ENCODE results near the gene NECTIN4.
A peak's percentile ranks its signal among the peaks of the same experiment; 100 is the strongest.
"Not testable (repeated sequence)": the region's sequence is repeated elsewhere in the genome, so short reads cannot be mapped to it uniquely, and the experiment has no call there.

NECTIN4 gene

GRCh38 chr1:161121834-161122233, 32.5 kb upstream of the NECTIN4 start:
- peaks cover 11% of the 10 kb centered on the region for H3K4me1 ChIP-seq (ENCODE audit: control insufficient read depth, insufficient read depth, low read length)
- H3K4me3 ChIP-seq (ENCODE audit: low read depth, low read length): no peak overlapping the region
- no peaks in the 10 kb centered on the region for H3K9me3 ChIP-seq (ENCODE audit: control insufficient read depth, insufficient read depth, low read length)
- peaks cover 32% of the 10 kb centered on the region for H3K36me3 ChIP-seq (ENCODE audit: control insufficient read depth, insufficient read depth, low read length)
- H3K9ac ChIP-seq (ENCODE audit: low read depth, low read length): no peak overlapping the region
- H3K27me3 ChIP-seq (ENCODE audit: control insufficient read depth, insufficient read depth, low read length): no peaks in the 10 kb centered on the region

GRCh38 chr1:161121042-161121650, 31.8 kb upstream of the NECTIN4 start:
- Histone ChIP-seq H3K4me3 (ENCODE audit: low read depth, low read length) (no peak overlapping the region), H3K9ac (ENCODE audit: low read depth, low read length) (no peak overlapping the region), H3K36me3 (ENCODE audit: control insufficient read depth, insufficient read depth, low read length) (peaks cover 32% of the 10 kb centered on the region), H3K9me3 (ENCODE audit: control insufficient read depth, insufficient read depth, low read length) (no peaks in the 10 kb centered on the region), H3K4me1 (ENCODE audit: control insufficient read depth, insufficient read depth, low read length) (peaks cover 11% of the 10 kb centered on the region), H3K27me3 (ENCODE audit: control insufficient read depth, insufficient read depth, low read length) (no peaks in the 10 kb centered on the region)

GRCh38 chr1:161119092-161119903, 29.9 kb upstream of the NECTIN4 start:
- H3K9me3 ChIP-seq (ENCODE audit: control insufficient read depth, insufficient read depth, low read length): no peaks in the 10 kb centered on the region
- H3K27me3 ChIP-seq (ENCODE audit: control insufficient read depth, insufficient read depth, low read length): no peaks in the 10 kb centered on the region
- H3K36me3 ChIP-seq (ENCODE audit: control insufficient read depth, insufficient read depth, low read length): peaks cover 31% of the 10 kb centered on the region
- H3K4me3 ChIP-seq (ENCODE audit: low read depth, low read length): peak overlapping the region; percentile 100
- no peak overlapping the region for H3K9ac ChIP-seq (ENCODE audit: low read depth, low read length)
- peaks cover 11% of the 10 kb centered on the region for H3K4me1 ChIP-seq (ENCODE audit: control insufficient read depth, insufficient read depth, low read length)

GRCh38 chr1:161117759-161118581, 28.6 kb upstream of the NECTIN4 start, which contains the start of the genes NIT1 and PFDN2:
Gene NIT1, plus strand, starts transcription at chr1:161118105. Its CDS starts 72 bp downstream, at chr1:161118177.
Gene PFDN2, minus strand, starts transcription at chr1:161118037. Its CDS starts 11 bp downstream, at chr1:161118026.
- Histone ChIP-seq H3K9ac (ENCODE audit: low read depth, low read length) (peak within 1 kb of the TSS; percentile 90), H3K27me3 (ENCODE audit: control insufficient read depth, insufficient read depth, low read length) (no peaks in the 10 kb centered on the region), H3K36me3 (ENCODE audit: control insufficient read depth, insufficient read depth, low read length) (peaks cover 22% of the 10 kb centered on the region), H3K4me1 (ENCODE audit: control insufficient read depth, insufficient read depth, low read length) (peaks cover 11% of the 10 kb centered on the region), H3K9me3 (ENCODE audit: control insufficient read depth, insufficient read depth, low read length) (no peaks in the 10 kb centered on the region), H3K4me3 (ENCODE audit: low read depth, low read length) (peak within 1 kb of the TSS; percentile 100)

- not testable (repeated sequence) for H3K9ac ChIP-seq (ENCODE audit: low read depth, low read length); H3K9me3 ChIP-seq (ENCODE audit: control insufficient read depth, insufficient read depth, low read length); H3K27me3 ChIP-seq (ENCODE audit: control insufficient read depth, insufficient read depth, low read length); H3K36me3 ChIP-seq (ENCODE audit: control insufficient read depth, insufficient read depth, low read length); H3K4me3 ChIP-seq (ENCODE audit: low read depth, low read length)
- peaks cover 11% of the 10 kb centered on the region for H3K4me1 ChIP-seq (ENCODE audit: control insufficient read depth, insufficient read depth, low read length)
These were observed 26.6 kb upstream of the NECTIN4 start for GRCh38 chr1:161115961-161116360.

GRCh38 chr1:161115132-161115711, 25.9 kb upstream of the NECTIN4 start:
- Histone ChIP-seq H3K4me3 (ENCODE audit: low read depth, low read length) (no peak overlapping the region), H3K36me3 (ENCODE audit: control insufficient read depth, insufficient read depth, low read length) (no peaks in the 10 kb centered on the region), H3K9me3 (ENCODE audit: control insufficient read depth, insufficient read depth, low read length) (no peaks in the 10 kb centered on the region), H3K27me3 (ENCODE audit: control insufficient read depth, insufficient read depth, low read length) (no peaks in the 10 kb centered on the region), H3K4me1 (ENCODE audit: control insufficient read depth, insufficient read depth, low read length) (peaks cover 11% of the 10 kb centered on the region), H3K9ac (ENCODE audit: low read depth, low read length) (no peak overlapping the region)

GRCh38 chr1:161114556-161114955, 25.2 kb upstream of the NECTIN4 start:
- Histone ChIP-seq H3K27me3 (ENCODE audit: control insufficient read depth, insufficient read depth, low read length) (no peaks in the 10 kb centered on the region), H3K36me3 (ENCODE audit: control insufficient read depth, insufficient read depth, low read length) (no peaks in the 10 kb centered on the region), H3K9me3 (ENCODE audit: control insufficient read depth, insufficient read depth, low read length) (no peaks in the 10 kb centered on the region), H3K4me1 (ENCODE audit: control insufficient read depth, insufficient read depth, low read length) (peaks cover 9% of the 10 kb centered on the region), H3K9ac (ENCODE audit: low read depth, low read length) (no peak overlapping the region), H3K4me3 (ENCODE audit: low read depth, low read length) (no peak overlapping the region)

GRCh38 chr1:161113915-161114314, 24.6 kb upstream of the NECTIN4 start:
- Histone ChIP-seq H3K4me3 (ENCODE audit: low read depth, low read length) (no peak overlapping the region), H3K27me3 (ENCODE audit: control insufficient read depth, insufficient read depth, low read length) (no peaks in the 10 kb centered on the region), H3K36me3 (ENCODE audit: control insufficient read depth, insufficient read depth, low read length) (no peaks in the 10 kb centered on the region), H3K9ac (ENCODE audit: low read depth, low read length) (no peak overlapping the region), H3K4me1 (ENCODE audit: control insufficient read depth, insufficient read depth, low read length) (peaks cover 3% of the 10 kb centered on the region), H3K9me3 (ENCODE audit: control insufficient read depth, insufficient read depth, low read length) (no peaks in the 10 kb centered on the region)

GRCh38 chr1:161111527-161111926, 22.2 kb upstream of the NECTIN4 start:
- Histone ChIP-seq H3K4me3 (ENCODE audit: low read depth, low read length) (no peak overlapping the region), H3K9me3 (ENCODE audit: control insufficient read depth, insufficient read depth, low read length) (no peaks in the 10 kb centered on the region), H3K4me1 (ENCODE audit: control insufficient read depth, insufficient read depth, low read length) (no peaks in the 10 kb centered on the region), H3K9ac (ENCODE audit: low read depth, low read length) (no peak overlapping the region), H3K27me3 (ENCODE audit: control insufficient read depth, insufficient read depth, low read length) (no peaks in the 10 kb centered on the region), H3K36me3 (ENCODE audit: control insufficient read depth, insufficient read depth, low read length) (no peaks in the 10 kb centered on the region)

- no peak overlapping the region for H3K4me3 ChIP-seq (ENCODE audit: low read depth, low read length)
These were observed 21.8 kb upstream of the NECTIN4 start for GRCh38 chr1:161111117-161111516.

GRCh38 chr1:161106431-161106830, 17.1 kb upstream of the NECTIN4 start:
- Histone ChIP-seq H3K9ac (ENCODE audit: low read depth, low read length) (no peak overlapping the region), H3K36me3 (ENCODE audit: control insufficient read depth, insufficient read depth, low read length) (peaks cover 7% of the 10 kb centered on the region), H3K27me3 (ENCODE audit: control insufficient read depth, insufficient read depth, low read length) (no peaks in the 10 kb centered on the region)

More at GRCh38 chr1:161111117-161111516, 21.8 kb upstream of the NECTIN4 start:
- Histone ChIP-seq H3K9ac (ENCODE audit: low read depth, low read length) (no peak overlapping the region), H3K4me1 (ENCODE audit: control insufficient read depth, insufficient read depth, low read length) (no peaks in the 10 kb centered on the region), H3K9me3 (ENCODE audit: control insufficient read depth, insufficient read depth, low read length) (no peaks in the 10 kb centered on the region), H3K27me3 (ENCODE audit: control insufficient read depth, insufficient read depth, low read length) (no peaks in the 10 kb centered on the region), H3K36me3 (ENCODE audit: control insufficient read depth, insufficient read depth, low read length) (no peaks in the 10 kb centered on the region)

More at GRCh38 chr1:161106431-161106830, 17.1 kb upstream of the NECTIN4 start:
- H3K4me3 ChIP-seq (ENCODE audit: low read depth, low read length): no peak overlapping the region
- no peaks in the 10 kb centered on the region for H3K9me3 ChIP-seq (ENCODE audit: control insufficient read depth, insufficient read depth, low read length)
- H3K4me1 ChIP-seq (ENCODE audit: control insufficient read depth, insufficient read depth, low read length): no peaks in the 10 kb centered on the region

Measured in iPS-15b (cell line).